Caki2 (cell line): Measurements from ENCODE around the gene BMF. TPM values are rescaled to one million over a fixed set of nuclear protein-coding genes. Genes with fewer than 3 reads are reported as not detected.
"Not testable (repeated sequence)": the region's sequence is repeated elsewhere in the genome, so short reads cannot be mapped to it uniquely, and the experiment has no call there.

Experiments used
- DNase-seq: peaks from one replicate; pipeline ENCODE4 v3.0.0-alpha.2; 2015; ENCODE audit warnings: low read depth
- in situ Hi-C: cut with HindIII; loops from 2 replicates; pipeline ENCODE4 v1.10.0; 2016; ENCODE audit warnings: low sequenced_read_pairs, low pct_unique_long_range_greater_than_20kb, mixed read lengths
- total RNA-seq: library from RNA; depleted of rRNA; stranded (reverse); fragments of >200 nt; shearing (Covaris generic); gene quantifications from 2 replicates; pipeline ENCODE4 v1.2.3, GENCODE V29; 2014; ENCODE audit warnings: low replicate concordance; rRNA removed

Gene BMF, protein sequence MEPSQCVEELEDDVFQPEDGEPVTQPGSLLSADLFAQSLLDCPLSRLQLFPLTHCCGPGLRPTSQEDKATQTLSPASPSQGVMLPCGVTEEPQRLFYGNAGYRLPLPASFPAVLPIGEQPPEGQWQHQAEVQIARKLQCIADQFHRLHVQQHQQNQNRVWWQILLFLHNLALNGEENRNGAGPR
- 0.23 and 1.8 TPM in 2 replicates for total RNA-seq

DNA sequence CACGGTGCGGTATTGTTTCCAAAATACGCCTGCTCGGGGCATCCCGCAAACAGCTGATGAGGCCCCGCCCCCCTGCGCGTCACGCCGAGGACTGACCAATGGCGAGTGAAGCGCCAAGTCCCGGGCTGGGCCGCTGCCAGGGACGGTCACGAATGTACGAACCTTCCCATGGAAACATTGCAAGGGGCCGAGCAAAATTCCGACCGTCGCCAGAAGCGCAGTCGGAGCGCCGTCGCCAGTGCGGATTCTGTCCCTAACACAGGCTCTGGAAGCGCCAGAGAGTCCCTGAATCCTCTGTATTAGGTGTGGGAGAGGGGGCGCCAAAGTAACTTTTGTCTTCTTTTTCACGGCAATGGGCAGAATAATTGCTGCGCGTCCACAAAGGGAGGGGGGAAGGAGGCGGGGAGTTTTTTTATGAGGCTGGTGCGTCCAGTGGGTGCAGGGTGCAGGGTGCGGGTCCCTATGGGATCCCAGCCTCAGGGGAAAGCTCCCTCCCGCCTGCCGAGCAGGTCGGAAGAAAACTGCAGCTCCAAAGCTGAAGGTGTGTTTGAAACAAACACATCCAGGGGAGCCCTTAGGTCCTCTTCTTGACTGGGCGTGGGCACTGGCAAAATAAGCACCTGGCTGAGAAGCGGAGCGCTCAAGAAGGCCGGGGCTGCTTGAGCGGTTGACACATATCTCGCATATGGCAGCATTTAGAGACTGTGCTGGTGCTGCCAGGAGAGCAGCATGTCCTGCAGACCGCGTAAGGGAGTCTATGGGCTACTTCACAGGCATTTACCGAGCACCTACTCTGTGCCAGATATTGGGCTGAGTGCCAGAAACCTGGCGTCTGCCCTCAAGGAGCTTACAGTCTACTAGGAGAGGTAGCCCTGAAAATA, at the start of gene BMF:
TSS of gene BMF (minus strand) at position 25 of the 881 bp plus-strand sequence. CDS start 2,793 bp downstream, outside the sequence.
- peak; percentile 97 for DNase-seq
- in situ Hi-C loops = no loop called here

DNA sequence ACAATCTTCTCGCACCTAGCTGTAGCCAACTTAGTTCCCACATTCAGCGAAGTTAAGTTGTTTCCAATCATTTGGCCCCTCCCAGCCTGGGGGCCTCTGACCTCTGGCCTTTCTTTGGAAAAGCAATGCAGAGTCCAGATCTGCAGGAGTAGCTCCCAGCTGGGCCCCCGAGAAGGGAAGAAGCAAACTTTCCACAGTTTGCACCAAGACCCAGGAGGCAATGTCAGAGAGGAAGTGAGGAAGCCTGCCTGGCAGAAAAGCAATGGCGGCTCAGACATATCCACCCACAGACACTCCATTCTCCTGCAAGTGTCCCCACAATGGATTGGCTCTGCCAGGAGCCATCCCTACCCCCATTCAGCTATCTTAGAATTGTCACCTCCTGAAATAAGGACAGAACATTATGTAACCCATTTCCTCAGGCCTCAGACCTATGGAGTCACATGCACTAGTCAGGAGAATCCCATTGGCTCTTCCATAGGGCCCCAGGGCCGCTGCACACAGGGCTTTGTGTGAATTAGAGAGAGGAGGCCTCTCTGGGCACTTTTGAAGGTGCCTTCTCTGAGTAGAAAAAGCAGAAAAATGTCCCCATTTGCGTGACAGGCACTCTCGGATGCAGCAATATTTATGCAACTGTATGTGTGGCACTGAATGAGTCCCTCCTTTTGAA, 49.2 kb upstream of the BMF start:
- in situ Hi-C loops = no loop called here
- DNase-seq = no peak

DNA sequence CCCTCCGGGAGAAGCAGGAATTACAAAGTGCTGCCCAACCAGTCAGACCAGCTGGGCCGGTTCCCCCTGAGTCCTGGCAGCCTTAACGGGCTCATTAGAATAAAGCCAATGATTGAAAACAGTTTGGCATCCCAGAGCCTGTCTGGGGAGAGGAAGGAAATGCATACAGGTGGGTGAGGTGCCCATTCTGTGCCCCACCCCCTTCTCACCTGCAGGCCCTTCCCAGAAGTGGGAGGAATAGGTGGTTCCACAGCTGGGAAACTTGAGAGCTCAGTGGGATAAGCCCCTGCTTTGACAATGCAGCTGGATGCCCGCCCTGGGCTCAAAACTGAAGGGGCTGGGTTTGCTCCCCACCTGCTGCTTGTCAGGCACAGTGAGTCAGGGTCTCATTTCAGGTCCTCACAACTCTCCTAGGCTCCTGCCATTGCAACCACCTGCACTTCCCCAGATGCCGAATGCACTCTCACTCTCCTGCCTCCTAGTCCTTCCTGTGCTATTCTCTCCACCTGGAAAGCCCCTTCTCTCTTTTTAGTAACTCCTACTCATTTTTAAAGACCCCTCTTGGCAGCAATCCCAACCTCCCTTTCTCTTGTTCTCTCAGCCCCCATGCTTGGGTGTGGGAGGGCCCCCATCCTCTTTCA, 46.7 kb upstream of the BMF start:
- in situ Hi-C loops = no loop called here
- DNase-seq = no peak

DNA sequence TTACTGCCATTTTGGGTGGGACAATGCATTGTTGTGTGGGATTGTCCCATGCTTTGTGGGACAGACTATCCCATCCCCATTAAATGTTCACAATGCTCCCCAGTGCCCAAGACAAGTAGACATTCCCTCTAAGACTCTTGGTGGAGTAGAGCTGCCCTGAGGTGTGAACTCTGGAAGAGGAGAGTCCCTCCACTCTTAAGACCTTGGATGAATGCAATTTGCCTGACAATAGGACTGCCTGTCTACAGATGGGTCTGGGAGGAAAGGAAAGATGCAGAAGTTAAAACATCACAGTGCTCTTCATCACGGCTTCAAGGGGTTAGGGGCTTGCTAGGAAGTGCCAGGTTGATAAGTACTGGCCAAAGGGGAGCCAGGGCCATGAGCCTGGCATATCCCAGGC, 46.1 kb upstream of the BMF start:
- DNase-seq, in situ Hi-C loops: not testable (repeated sequence)

DNA sequence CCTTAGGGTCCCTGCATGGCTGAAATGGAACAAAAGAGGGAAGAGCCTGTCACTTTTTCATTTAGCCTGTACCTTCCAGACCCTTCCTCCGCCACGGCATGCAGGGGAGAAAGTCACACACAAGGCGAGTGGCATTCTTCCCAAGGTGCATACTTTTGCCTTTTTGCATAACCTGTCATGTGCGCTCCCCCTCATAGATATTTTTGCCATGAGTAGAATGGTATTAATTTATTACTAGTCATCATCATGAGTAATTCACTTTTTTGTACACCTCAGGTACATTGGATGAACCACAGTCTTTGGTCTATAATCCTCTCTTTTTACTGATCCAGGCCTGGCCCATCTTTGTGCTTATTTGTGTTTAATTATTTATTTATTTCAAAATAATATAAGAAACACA, 43.3 kb upstream of the BMF start:
- no peak for DNase-seq
- in situ Hi-C loops = no loop called here

DNA sequence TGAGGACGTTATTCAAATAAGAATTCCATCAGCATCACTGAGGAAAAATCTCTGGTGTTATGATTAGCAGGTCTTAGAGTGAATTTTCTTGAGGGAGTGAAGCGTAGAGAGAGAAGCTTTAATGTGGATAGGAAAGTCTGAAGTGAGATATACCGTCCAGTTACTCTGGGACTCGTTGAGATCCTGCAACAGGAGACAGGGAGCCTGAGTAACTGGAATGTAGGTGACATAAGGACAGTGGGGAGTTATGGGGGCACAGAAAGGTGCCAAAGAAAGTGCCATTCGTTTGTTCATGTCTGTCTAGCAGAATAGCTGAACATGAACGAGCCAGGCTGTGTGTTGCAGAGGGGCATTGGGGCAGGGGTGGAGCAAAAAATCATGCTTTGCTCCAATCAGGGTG, 42.8 kb upstream of the BMF start:
- in situ Hi-C loops = no loop called here
- no peak for DNase-seq

DNA sequence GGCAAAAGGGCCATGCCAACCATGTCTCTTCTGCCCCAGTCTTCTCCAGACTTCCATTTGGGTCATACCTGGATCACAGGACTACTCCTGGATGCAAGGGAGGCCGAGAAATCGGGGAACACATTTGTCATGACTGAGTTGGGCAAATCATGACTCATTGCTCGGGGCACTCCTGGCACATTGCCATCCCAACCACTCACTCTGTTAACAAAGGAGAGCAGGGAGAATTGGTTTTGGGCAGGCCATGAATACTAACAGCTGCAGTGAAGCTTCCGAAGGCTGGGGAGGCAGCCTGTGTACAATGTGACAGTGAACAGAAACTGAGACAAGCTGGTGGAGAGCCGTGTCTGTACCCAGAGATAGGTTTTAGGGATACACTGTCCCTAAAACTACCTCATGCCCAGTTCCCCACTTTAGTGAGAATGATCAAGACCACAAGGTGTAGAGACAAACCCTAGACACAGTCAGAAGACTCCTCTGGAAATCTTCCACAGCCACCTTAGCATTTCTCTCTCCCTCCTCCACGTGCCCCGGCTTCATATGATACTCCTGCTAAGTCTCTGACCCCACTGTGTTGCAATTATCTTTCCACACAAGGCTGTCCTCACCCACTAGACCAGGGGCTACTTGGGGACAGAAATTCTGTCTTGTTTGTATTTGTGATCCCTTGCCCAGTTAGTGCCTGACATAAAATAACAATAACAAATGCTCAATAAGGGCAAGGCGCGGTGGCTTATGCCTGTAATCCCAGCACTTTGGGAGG, 41.7 kb upstream of the BMF start:
- in situ Hi-C loops = no loop called here

DNA sequence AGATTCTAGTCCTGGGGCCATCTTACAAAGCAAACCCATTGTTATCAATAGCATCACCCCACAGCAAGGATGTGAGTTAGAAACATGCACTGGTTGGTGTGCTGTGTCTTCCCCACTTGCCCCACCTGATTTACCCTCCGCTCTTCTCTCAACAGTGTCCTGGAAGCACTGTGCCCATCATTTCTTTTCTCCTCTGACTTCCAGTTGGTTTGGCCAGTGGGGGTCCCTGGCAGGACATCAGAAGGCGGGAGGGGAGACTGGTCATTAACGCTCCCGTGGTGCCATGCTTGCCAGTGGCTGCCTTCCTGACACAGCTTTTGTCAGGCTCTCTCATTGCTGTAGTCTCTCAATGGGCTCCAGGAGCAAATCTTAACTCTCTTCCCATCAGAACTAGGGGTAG, 40.7 kb upstream of the BMF start:
- in situ Hi-C loops = no loop called here
- DNase-seq = no peak

More for the DNA sequence above, 41.7 kb upstream of the BMF start:
- peak; percentile 29 for DNase-seq

DNA sequence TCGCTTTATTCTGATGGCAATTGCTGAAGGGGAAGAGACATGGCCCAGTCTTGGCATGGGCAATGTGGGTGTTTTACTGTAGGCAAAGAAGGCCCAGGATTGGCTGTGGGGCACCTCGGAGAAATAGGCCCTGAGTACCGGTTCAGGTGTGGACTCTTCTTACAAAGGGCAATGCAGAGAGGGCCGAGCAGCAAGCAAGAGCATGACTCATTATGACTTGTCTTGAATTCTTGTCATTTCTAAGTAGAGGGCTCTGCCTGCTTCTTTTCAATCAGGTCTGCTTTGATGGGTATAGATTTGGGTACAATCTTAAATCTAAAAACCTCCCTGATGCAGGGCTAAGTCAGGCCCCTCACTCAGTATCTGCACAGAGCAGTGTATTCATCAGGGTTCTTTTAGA, 37.4 kb upstream of the BMF start:
- in situ Hi-C loops = no loop called here
- peak; percentile 29 for DNase-seq

DNA sequence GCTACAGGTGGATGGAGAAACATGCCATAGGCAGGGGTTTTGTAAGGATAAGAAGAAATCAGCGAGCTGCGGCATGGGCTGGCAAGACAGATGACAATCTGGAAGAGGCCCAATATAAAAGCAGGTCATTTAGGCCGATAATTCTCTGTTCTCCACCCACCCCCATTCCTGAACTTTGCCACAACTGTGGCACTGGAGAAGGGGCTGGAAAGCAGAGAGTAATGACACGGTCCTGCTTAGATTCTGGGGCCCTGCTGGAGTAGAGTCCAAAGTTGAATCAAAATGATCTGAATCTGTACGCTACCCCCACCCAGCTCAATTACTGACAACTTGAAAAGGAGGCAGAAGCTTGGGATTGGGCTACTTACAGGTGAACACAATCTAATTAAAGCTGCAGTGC, 33.7 kb upstream of the BMF start:
- no peak for DNase-seq
- in situ Hi-C loops = no loop called here

DNA sequence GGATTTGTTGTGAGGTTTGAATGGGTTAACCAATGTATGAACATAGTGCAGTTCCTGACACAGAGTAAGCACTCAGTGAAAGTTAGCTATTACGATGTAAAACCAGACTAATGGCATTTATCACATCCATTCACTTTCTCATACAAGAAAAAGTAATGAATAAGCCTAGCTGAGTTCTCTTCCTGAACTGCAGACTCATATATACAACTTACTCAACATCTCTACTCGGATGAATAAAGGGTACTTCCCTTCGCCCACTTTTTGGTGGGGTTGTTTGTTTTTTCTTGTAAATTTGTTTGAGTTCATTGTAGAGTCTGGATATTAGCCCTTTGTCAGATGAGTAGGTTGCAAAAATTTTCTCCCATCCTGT, 29.5 kb upstream of the BMF start:
- in situ Hi-C loops, DNase-seq: not testable (repeated sequence)

DNA sequence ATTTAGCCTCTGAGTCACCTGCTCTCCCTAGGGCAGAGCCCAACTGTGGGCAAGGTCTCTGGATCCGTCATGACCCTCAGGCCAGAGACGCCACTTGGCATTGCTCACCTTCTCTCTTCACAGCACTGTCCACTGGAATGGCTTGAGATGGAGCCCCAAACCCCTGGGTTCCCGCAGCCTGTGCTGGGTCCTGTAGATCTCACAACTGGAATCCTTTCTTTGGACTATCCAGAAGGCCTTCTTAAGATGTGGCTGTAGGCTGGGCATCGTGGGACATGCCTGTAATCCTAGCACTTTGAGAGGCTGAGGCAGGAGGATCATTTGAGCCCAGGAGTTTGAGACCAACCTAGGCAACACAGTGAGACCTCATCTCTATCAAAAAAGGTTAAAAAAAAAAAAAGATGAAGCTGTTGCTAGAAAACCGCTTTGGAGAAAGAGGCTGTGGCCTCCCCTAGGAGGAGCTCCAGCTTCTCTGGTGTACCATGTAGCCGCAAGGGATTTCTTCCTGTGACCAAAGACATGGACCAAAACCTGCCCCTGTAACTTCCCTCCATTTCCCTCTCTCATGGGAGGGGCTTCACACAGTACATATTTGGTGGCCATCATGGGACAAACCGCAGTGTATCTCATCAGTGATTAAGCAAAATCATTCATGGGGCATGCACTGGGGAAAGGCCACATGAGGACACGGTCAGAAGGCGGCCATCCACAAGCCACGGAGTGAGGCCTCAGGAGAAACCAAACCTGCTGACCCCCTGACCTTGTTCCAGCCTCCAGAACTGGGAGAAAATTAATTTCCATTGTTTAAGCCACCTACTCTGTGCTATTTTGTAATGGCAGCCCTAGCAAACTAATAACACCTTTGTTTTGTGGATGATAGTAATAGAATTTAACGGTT, 28.9 kb upstream of the BMF start:
- in situ Hi-C loops = no loop called here

DNA sequence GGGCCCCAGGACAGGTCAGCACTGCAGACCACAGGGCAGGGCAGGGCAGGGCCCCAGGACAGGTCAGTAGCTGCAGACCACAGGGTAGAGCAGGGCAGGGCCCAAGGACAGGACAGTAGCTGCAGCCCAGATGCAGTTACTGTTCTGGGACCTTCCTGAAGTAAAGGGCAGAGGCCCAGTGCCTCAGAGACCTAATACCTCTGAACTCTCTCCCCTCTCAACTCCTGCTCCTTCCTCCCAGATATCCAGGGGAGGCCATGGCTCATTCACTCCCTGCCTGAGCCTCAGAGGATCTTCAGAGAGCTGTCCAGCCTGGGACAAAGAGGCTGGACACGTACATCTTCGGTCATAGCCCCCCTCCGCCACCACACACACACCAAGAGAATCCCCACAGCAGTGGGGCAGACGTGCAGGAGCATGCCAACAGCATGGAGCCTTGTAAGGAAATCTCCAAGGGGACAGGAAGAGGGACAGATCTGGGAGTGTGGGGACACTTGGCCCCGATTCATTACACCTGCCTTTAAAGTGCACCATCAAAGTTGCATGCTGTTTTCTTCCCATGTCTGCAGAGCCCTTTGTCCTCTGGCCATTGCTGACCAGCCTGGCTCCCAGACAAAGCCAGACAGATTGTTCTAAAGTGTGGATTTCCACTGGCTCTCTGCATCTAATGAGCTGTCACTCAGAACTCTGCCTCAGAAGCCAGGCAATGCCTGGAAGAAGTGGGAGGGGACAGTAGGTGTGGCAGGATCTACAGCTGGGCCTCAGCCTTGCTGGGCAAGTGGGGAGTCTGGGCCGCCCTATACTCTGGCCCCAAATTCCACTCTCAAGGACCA, 28.0 kb upstream of the BMF start:
- in situ Hi-C loops = no loop called here
- no peak for DNase-seq

More for the DNA sequence above, 28.9 kb upstream of the BMF start:
- DNase-seq = no peak

DNA sequence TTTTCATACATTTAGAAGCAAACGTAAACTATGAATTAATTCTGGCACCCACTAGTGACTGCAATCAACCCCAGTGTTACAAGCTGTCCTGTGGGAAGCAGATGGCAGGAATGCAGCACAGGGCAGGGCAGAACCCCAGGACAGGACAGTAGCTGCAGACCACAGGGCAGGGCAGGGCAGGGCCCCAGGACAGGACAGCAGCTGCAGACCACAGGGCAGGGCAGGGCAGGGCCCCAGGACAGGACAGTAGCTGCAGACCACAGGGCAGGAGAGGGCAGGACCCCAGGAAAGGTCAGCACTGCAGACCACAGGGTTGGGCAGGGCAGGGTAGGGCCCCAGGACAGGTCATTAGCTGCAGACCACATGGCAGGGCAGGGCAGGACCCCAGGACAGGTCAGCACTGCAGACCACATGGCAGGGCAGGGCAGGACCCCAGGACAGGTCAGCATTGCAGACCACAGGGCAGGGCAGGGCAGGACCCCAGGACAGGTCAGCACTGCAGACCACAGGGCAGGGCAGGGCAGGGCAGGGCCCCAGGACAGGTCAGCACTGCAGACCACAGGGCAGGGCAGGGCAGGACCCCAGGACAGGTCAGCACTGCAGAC, 27.3 kb upstream of the BMF start:
- DNase-seq, in situ Hi-C loops: not testable (repeated sequence)

DNA sequence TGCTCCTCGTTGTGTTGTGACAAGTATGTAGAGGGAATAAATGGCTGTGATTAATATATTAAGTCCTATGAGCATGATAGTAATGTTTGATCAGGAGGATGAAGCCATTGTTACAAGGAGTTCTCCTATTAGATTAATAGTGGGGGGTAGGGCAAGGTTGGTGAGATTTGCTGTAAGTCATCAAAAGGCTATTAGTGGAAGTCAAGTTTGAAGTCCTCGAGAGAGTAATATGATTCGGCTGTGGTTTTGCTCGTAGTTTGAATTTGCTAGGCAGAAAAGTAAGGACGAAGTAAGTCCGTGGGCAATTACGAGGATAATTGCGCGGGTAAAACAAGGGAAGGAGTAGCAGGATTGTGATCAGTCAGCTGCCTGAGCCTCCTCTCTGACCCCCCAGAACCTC, 26.2 kb upstream of the BMF start:
- DNase-seq = no peak
- in situ Hi-C loops = no loop called here

DNA sequence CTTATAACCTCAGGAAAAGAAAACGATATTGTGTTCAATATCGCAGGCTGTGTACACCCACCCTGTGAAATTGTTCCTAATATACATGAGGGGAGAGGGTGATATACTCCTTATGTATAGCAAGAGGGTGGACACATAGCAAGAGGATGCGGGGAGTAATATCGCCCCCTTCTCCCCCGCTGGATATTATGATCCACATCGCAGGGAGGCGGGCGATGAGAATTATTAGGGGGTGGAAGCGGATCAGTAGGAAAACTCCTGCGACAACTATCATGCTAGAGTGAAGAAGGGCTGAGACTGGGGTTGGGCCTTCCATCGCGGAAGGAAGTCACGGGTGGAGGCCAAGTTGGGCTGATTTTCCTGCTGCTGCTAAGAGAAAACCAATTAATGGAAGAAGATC, 24.9 kb upstream of the BMF start:
- in situ Hi-C loops = no loop called here
- no peak for DNase-seq
